SK-N-MC (cell line): ENCODE measurements around the gene SMG9.
A peak's percentile ranks its signal among the peaks of the same experiment; 100 is the strongest.

Experiments
- DNase-seq: peaks from one replicate; pipeline ENCODE4 v3.0.0-alpha.2; 2011; ENCODE audit warnings: low read depth, low spot score
- H3K27ac ChIP-seq: fragments of 200-600 bp; sonication (generic); 2 replicates; pipeline ENCODE4 v1.5.1; 2016; ENCODE audit warnings: mixed run types
- H3K36me3 ChIP-seq: fragments of 200-600 bp; sonication (generic); 2 replicates; pipeline ENCODE4 v1.6.1; 2017; ENCODE audit warnings: antibody characterized with exemption, low read length, mixed read lengths; ENCODE audit not compliant: insufficient read depth
- H3K4me3 ChIP-seq: fragments of 200-600 bp; sonication (generic); 2 replicates; pipeline ENCODE4 v1.5.1; 2016
- H3K9ac ChIP-seq: fragments of 200-600 bp; sonication (generic); 2 replicates; pipeline ENCODE4 v1.8.0; 2017; ENCODE audit warnings: mixed run types, mixed read lengths; ENCODE audit not compliant: insufficient read length
- H3K9me3 ChIP-seq: fragments of 200-600 bp; sonication (generic); 2 replicates; pipeline ENCODE4 v1.6.1; 2017; ENCODE audit warnings: low read depth, mild to moderate bottlenecking, antibody characterized with exemption, low read length, moderate library complexity, mixed read lengths
- EZH2 ChIP-seq: fragments of 200-600 bp; sonication (generic); IDR thresholded peaks from one replicate; pipeline ENCODE4 v1.6.1; 2017; ENCODE audit warnings: antibody characterized with exemption
- FOXP2 ChIP-seq: optimal IDR thresholded peaks from 2 replicates; pipeline ENCODE3; 2011; ENCODE audit warnings: mild to moderate bottlenecking, moderate library complexity; ENCODE audit not compliant: insufficient read depth; ENCODE audit errors: extremely low read length, control extremely low read depth
- POLR2AphosphoS5 ChIP-seq: IDR thresholded peaks from 2 replicates; pipeline ENCODE4 v1.6.1; 2012; ENCODE audit warnings: mild to moderate bottlenecking, low read depth, low read length, borderline replicate concordance

The SMG9 gene

GRCh38 chr19:43704002-43704705 lies 50.6 kb downstream of the SMG9 start:
- H3K9me3 ChIP-seq, result peaks cover 3% of the 10 kb centered on the region; the same call in 1 of the 2 replicates
- no peak overlapping the region for H3K4me3 ChIP-seq
- TF ChIP-seq FOXP2 (no peak), EZH2 (no peak), POLR2AphosphoS5 (no peak)
- H3K27ac ChIP-seq, result no peak overlapping the region
- DNase-seq, result no peak
- no peak overlapping the region for H3K9ac ChIP-seq
- no peaks in the 10 kb centered on the region for H3K36me3 ChIP-seq

GRCh38 chr19:43700395-43701000 lies 54.3 kb downstream of the SMG9 start:
- TF ChIP-seq FOXP2, result no peak
- no peak for TF ChIP-seq EZH2
- TF ChIP-seq POLR2AphosphoS5, result no peak
- DNase-seq, result peak; percentile 12
- H3K27ac ChIP-seq, result peak overlapping the region; percentile 61
- H3K4me3 ChIP-seq, result peak overlapping the region; percentile 53
- no peaks in the 10 kb centered on the region for H3K36me3 ChIP-seq
- no peaks in the 10 kb centered on the region for H3K9me3 ChIP-seq
- peak overlapping the region; percentile 61 for H3K9ac ChIP-seq

DNA sequence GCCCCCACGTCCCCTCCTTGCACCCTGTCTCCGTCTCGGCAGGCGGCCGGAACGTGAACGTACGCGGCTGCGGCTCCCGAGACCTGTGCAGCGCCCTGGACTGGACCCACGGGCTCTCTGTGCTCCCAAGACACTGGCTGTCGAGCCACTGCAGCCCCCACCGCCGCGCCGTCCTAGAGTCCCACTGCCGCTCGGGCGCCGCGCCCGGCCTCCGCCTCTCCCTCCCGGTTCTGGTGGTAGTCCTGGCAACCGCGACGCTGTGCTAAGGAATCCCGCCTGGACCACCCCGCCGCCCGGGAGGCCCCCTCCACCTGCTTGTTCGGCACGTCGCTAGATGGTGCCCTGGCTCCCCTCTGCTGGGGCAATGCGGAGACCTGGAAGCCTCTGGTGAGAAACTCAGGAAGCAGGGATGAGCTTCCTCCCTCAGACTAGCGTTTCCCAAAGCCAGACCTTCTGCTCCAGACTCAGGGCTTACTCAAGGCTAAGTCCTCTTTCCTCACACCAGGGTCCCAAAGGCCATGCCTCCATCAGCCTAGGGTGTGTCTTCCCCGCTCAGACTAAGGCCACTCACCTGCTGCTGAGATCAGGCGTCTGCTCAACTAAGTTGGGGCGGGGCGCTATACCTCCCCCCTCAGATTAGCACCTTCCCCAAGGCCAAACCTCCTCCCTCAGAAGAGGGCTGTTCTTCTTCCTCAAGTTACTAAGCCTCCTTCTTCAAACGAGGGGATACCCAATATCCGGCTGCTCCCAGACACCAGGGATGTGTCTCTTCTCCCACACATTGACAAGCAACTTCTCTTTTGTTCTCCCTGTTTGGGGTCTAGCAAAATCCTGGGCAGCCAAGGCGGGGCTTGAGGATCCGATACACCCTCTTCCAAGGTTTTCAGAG lies 55.0 kb downstream of the SMG9 start:
- no peak for TF ChIP-seq EZH2
- TF ChIP-seq POLR2AphosphoS5, result no peak
- no peak for TF ChIP-seq FOXP2
- Histone ChIP-seq H3K9me3 (no peaks in the 10 kb centered on the region), H3K36me3 (no peaks in the 10 kb centered on the region), H3K4me3 (no peak overlapping the region), H3K9ac (no peak overlapping the region), H3K27ac (0 out of 2 replicates have a peak overlapping the region, but pooled peaks have one; percentile 61)
- DNase-seq, result no peak

DNA sequence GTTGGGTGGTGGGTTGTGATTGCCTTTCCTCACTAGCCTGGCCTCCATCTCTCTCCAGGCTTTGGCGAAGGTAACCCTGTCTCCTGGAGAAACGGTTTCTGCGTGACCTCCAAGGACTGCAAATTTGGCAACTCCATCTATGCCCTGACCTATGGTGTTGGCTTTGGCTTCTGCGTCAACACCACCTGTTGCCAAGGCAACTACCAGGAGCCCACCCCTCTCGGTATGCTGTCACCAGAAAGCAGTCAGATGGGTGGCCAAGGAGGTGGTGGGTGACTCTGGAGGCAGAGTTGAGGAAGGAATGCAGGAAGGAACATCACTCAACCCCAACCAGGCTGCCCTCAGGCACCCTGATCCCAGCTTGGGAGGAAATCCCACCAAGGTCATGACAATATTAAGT lies 57.5 kb downstream of the SMG9 start:
- TF ChIP-seq POLR2AphosphoS5, result no peak
- no peak for TF ChIP-seq FOXP2
- TF ChIP-seq EZH2, result no peak
- H3K9me3 ChIP-seq, result no peaks in the 10 kb centered on the region
- H3K4me3 ChIP-seq, result no peak overlapping the region
- no peak overlapping the region for H3K9ac ChIP-seq
- DNase-seq, result no peak
- H3K36me3 ChIP-seq, result no peaks in the 10 kb centered on the region
- no peak overlapping the region for H3K27ac ChIP-seq

DNA sequence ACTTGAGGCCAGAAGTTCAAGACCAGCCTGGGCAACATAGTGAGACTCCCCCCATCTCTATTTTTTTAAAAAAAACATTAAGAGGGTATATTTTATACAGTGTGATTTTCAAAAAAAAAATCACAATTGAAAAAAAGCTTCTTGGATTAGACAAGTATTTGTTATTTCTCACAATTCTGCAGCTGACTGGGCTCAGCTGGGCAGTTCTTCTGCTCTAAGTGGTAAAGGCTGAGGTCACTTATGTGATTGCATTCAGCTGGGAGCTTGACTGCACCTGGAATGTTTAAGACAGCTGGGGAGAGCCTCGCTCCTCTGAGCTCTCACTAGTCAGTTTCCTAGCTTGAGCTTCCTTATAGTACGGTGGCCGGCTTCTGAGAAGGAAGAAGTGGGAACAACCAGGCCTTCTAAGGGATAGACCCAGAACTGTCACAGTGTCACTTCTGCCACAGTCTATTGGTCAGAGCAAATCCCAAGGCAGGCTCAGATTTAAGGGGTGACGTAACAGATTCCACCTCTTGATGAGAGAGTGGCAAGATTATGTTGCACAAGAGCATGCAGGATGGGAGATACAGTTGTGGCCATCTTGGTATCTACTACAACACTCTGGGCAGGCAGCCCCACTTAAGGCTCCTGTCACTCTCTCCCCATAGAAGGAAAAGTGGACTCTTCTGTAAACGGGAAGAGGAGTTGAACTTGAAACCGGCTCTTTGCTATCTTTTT lies 58.6 kb downstream of the SMG9 start:
- TF ChIP-seq EZH2 (no peak), POLR2AphosphoS5 (no peak), FOXP2 (no peak)
- peaks cover 4% of the 10 kb centered on the region; the same call in 1 of the 2 replicates for H3K9me3 ChIP-seq
- DNase-seq, result no peak
- H3K27ac ChIP-seq, result no peak overlapping the region
- H3K4me3 ChIP-seq, result no peak overlapping the region
- H3K9ac ChIP-seq, result no peak overlapping the region
- no peaks in the 10 kb centered on the region for H3K36me3 ChIP-seq

DNA sequence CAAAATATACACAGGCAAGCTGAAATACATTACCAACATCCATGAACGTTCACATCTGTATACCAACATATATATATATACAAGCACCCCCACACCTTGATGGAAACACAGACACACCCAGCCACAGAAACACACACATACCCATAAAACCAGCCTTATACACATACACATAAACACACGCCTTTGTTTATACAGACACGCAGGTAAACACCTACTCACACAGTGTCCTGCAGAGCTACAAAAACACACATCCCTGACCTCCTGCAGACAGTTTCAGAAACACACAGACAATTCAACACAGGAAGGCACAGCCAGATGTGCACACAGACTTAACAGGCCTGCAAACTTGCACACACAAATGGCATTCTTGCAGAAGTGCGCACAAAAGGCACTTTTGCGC lies 60.2 kb downstream of the SMG9 start:
- no peak overlapping the region for H3K27ac ChIP-seq
- H3K9me3 ChIP-seq, result peaks cover 4% of the 10 kb centered on the region; the same call in 1 of the 2 replicates
- H3K36me3 ChIP-seq, result no peaks in the 10 kb centered on the region
- no peak for DNase-seq
- no peak overlapping the region for H3K9ac ChIP-seq
- no peak for TF ChIP-seq POLR2AphosphoS5
- no peak for TF ChIP-seq FOXP2
- no peak for TF ChIP-seq EZH2
- H3K4me3 ChIP-seq, result no peak overlapping the region

DNA sequence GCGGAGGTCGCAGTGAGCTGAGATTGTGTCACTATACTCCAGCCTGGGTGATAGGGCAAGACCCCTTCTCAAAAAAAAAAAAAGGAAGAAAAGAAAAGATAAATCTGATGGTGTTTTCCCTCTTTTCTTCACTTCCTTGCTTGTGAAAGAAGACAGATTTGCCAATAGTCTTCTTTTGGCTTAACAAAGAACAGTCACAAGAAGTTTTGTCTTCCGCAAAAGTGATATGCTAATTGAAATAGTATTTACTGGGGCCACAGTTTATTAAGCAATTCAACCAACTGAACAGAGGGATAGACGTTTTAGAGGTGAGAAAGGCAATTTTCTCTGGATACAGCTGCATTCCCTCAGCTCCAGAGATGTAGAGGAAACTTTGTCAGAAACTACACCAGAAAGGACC lies 61.9 kb downstream of the SMG9 start:
- TF ChIP-seq POLR2AphosphoS5 (no peak), EZH2 (no peak), FOXP2 (no peak)
- no peak overlapping the region for H3K9ac ChIP-seq
- H3K9me3 ChIP-seq, result peaks cover 4% of the 10 kb centered on the region; the same call in 1 of the 2 replicates

GRCh38 chr19:43692385-43692784 lies 62.4 kb downstream of the SMG9 start:
- no peak overlapping the region for H3K4me3 ChIP-seq
- peaks cover 4% of the 10 kb centered on the region; the same call in 1 of the 2 replicates for H3K9me3 ChIP-seq
- TF ChIP-seq EZH2 (no peak), FOXP2 (no peak), POLR2AphosphoS5 (no peak)
- H3K36me3 ChIP-seq, result no peaks in the 10 kb centered on the region
- H3K9ac ChIP-seq, result no peak overlapping the region
- no peak for DNase-seq
- no peak overlapping the region for H3K27ac ChIP-seq

More for the DNA sequence above, 61.9 kb downstream of the SMG9 start:
- no peak for DNase-seq
- no peak overlapping the region for H3K4me3 ChIP-seq
- no peak overlapping the region for H3K27ac ChIP-seq
- H3K36me3 ChIP-seq, result no peaks in the 10 kb centered on the region
